IMR-90 (cell line): Measurements from ENCODE around the gene DDC. TPM values are rescaled to one million over a fixed set of nuclear protein-coding genes. Genes with fewer than 3 reads are reported as not detected.

ENCODE experiments used
- ATAC-seq: fragments of 200-7000 bp; cut with Tn5 transposase; 2 replicates; pipeline ENCODE4 v1.9.1; 2020; ENCODE audit warnings: low read depth, mild to moderate bottlenecking, moderate library complexity
- BruUV-seq: library from RNA; stranded (reverse); fragments of 400-500 nt; replicated peaks from 2 replicates; lab custom pipeline; 2021; lab: Mats Ljungman, UMichigan
- CTCF ChIA-PET: fragments of 300-600 bp; formaldehyde crosslinking; extraction: SDS; loops from one replicate; lab custom pipeline; 2021; ENCODE audit warnings: antibody characterized with exemption; lab: Yijun Ruan, JAX
- POLR2A ChIA-PET: fragments of 300-600 bp; sonication (Branson Sonifier 250); formaldehyde crosslinking; loops from one replicate; lab custom pipeline; 2022; ENCODE audit warnings: antibody characterized with exemption; ENCODE audit not compliant: unreplicated experiment; lab: Charles Lee
- DNase-seq: peaks from one replicate; pipeline ENCODE4 v3.0.0; 2013
- H2AFZ ChIP-seq: replicated peaks from 2 replicates; pipeline ENCODE3; 2013; ENCODE audit warnings: low read length, mild to moderate bottlenecking; ENCODE audit not compliant: poor library complexity
- H2AK5ac ChIP-seq: 2 replicates; pipeline ENCODE4 v1.6.1; 2013; ENCODE audit warnings: low read depth, low read length, inconsistent platforms
- H2AK9ac ChIP-seq: replicated peaks from 2 replicates; pipeline ENCODE3; 2013; ENCODE audit warnings: mild to moderate bottlenecking, low read depth, low read length, moderate library complexity; ENCODE audit not compliant: poor library complexity
- H2BK120ac ChIP-seq: 2 replicates; pipeline ENCODE4 v1.6.1; 2013; ENCODE audit warnings: low read depth, low read length, inconsistent platforms
- H2BK15ac ChIP-seq: 3 replicates; pipeline ENCODE4 v1.6.1; 2013; ENCODE audit warnings: low read depth, low read length, inconsistent platforms
- H2BK20ac ChIP-seq: 2 replicates; pipeline ENCODE4 v1.6.1; 2013; ENCODE audit warnings: low read depth, mild to moderate bottlenecking, inconsistent platforms, low read length, moderate library complexity
- H2BK5ac ChIP-seq: 2 replicates; pipeline ENCODE4 v1.6.1; 2013; ENCODE audit warnings: mild to moderate bottlenecking, low read depth, low read length, inconsistent platforms; ENCODE audit not compliant: poor library complexity, severe bottlenecking
- H3K14ac ChIP-seq: replicated peaks from 2 replicates; pipeline ENCODE4 v1.6.1; 2013; ENCODE audit warnings: low read depth, low read length, inconsistent platforms
- H3K18ac ChIP-seq: 2 replicates; pipeline ENCODE4 v1.6.1; 2013; ENCODE audit warnings: low read depth, low read length, control low read depth
- H3K23ac ChIP-seq: 2 replicates; pipeline ENCODE4 v1.6.1; 2013; ENCODE audit warnings: low read depth, low read length, inconsistent platforms
- H3K27ac ChIP-seq: 2 replicates; pipeline ENCODE4 v1.5.1; 2013; ENCODE audit warnings: mild to moderate bottlenecking, control low read depth, low read length; ENCODE audit not compliant: insufficient read depth
- H3K27me3 ChIP-seq: 2 replicates; pipeline ENCODE4 v1.6.1; 2013; ENCODE audit warnings: low read length; ENCODE audit not compliant: control insufficient read depth, insufficient read depth
- H3K36me3 ChIP-seq: 2 replicates; pipeline ENCODE4 v1.6.1; 2013; ENCODE audit warnings: low read length, mixed read lengths; ENCODE audit not compliant: control insufficient read depth, insufficient read depth
- H3K4ac ChIP-seq: 2 replicates; pipeline ENCODE4 v1.6.1; 2013; ENCODE audit warnings: low read depth, low read length, inconsistent platforms
- H3K4me1 ChIP-seq: 2 replicates; pipeline ENCODE4 v1.6.1; 2013; ENCODE audit warnings: low read length, mixed read lengths; ENCODE audit not compliant: control insufficient read depth, insufficient read depth
- H3K4me2 ChIP-seq: 2 replicates; pipeline ENCODE4 v1.6.1; 2013; ENCODE audit warnings: low read depth, mild to moderate bottlenecking, control low read depth, low read length, moderate library complexity
- H3K4me3 ChIP-seq: 2 replicates; pipeline ENCODE4 v1.5.1; 2013; ENCODE audit warnings: low read depth, mild to moderate bottlenecking, control low read depth, low read length, moderate library complexity; ENCODE audit not compliant: insufficient read depth
- H3K56ac ChIP-seq: 2 replicates; pipeline ENCODE4 v1.6.1; 2013; ENCODE audit warnings: low read length, inconsistent platforms; ENCODE audit not compliant: insufficient read depth; ENCODE audit errors: extremely low read depth
- H3K79me1 ChIP-seq, 2 experiments: 2 replicates each; pipeline ENCODE4 v1.6.1; 2013; ENCODE audit warnings: low read length in 2 of 2, inconsistent platforms in 1 of 2, low read depth in 1 of 2
- H3K9ac ChIP-seq: 2 replicates; pipeline ENCODE4 v1.6.1; 2013; ENCODE audit warnings: low read depth, low read length, control low read depth
- H3K9me1 ChIP-seq: 2 replicates; pipeline ENCODE4 v1.6.1; 2013; ENCODE audit warnings: low read length, inconsistent platforms; ENCODE audit not compliant: insufficient read depth
- H3K9me3 ChIP-seq: 2 replicates; pipeline ENCODE4 v1.6.1; 2013; ENCODE audit warnings: low read length; ENCODE audit not compliant: control insufficient read depth, insufficient read depth
- H4K20me1 ChIP-seq: 2 replicates; pipeline ENCODE4 v1.6.1; 2013; ENCODE audit warnings: low read length, inconsistent platforms; ENCODE audit not compliant: insufficient read depth
- H4K5ac ChIP-seq: 2 replicates; pipeline ENCODE4 v1.6.1; 2013; ENCODE audit warnings: mild to moderate bottlenecking, low read depth, low read length, control low read depth
- H4K8ac ChIP-seq, 2 experiments: 2 replicates each; pipeline ENCODE4 v1.6.1; 2013; ENCODE audit warnings: low read depth in 2 of 2, low read length in 2 of 2, control low read depth in 1 of 2, inconsistent platforms in 1 of 2
- H4K91ac ChIP-seq: 2 replicates; pipeline ENCODE4 v1.6.1; 2013; ENCODE audit warnings: low read depth, low read length, inconsistent platforms; ENCODE audit not compliant: insufficient read depth
- BHLHE40 ChIP-seq: fragments of 150-350 bp; IDR thresholded peaks from 2 replicates; pipeline ENCODE4 v1.6.1; 2016; ENCODE audit warnings: mild to moderate bottlenecking, low read depth, low read length
- CEBPB ChIP-seq: IDR thresholded peaks from 2 replicates; pipeline ENCODE4 v1.6.1; 2012; ENCODE audit warnings: low read depth, low read length, improper control_type of control experiment
- CHD1 ChIP-seq: IDR thresholded peaks from 2 replicates; pipeline ENCODE4 v1.6.1; 2012; ENCODE audit warnings: low read depth, low read length, improper control_type of control experiment
- FOS ChIP-seq: fragments of 150-350 bp; IDR thresholded peaks from 2 replicates; pipeline ENCODE4 v1.6.1; 2016; ENCODE audit warnings: low read depth, low read length
- MAFK ChIP-seq: IDR thresholded peaks from 2 replicates; pipeline ENCODE4 v1.6.1; 2012; ENCODE audit warnings: low read depth, low read length, improper control_type of control experiment
- MXI1 ChIP-seq: IDR thresholded peaks from 2 replicates; pipeline ENCODE4 v1.6.1; 2012; ENCODE audit warnings: low read depth, mild to moderate bottlenecking, low read length, moderate library complexity, borderline replicate concordance
- RCOR1 ChIP-seq: IDR thresholded peaks from 2 replicates; pipeline ENCODE4 v1.6.1; 2012; ENCODE audit warnings: mild to moderate bottlenecking, low read length, improper control_type of control experiment; ENCODE audit not compliant: insufficient replicate concordance
- RFX5 ChIP-seq: IDR thresholded peaks from 2 replicates; pipeline ENCODE4 v1.8.0; 2012; ENCODE audit warnings: low read depth, mild to moderate bottlenecking, low read length, moderate library complexity
- SMC3 ChIP-seq: fragments of 150-350 bp; IDR thresholded peaks from 2 replicates; pipeline ENCODE4 v1.6.1; 2016; ENCODE audit warnings: low read depth, mild to moderate bottlenecking, antibody characterized with exemption, low read length, moderate library complexity
- USF2 ChIP-seq: fragments of 150-350 bp; IDR thresholded peaks from 2 replicates; pipeline ENCODE4 v1.6.1; 2017; ENCODE audit warnings: mild to moderate bottlenecking, antibody characterized with exemption, low read length, low read depth
- WGBS, 2 experiments: methylation state at CpG; one replicate each; pipeline versions ENCODE4 v1.1.5 to v1.1.7; 2013; ENCODE audit warnings: missing lambda C conversion rate in 2 of 2; ENCODE audit not compliant: insufficient read length in 1 of 2; ENCODE audit errors: extremely low coverage in 2 of 2; 5-methylcytosine and 5-hydroxymethylcytosine counted together
- dilution Hi-C: fragments of 300-500 bp; cut with HindIII; formaldehyde crosslinking; loops from one replicate; pipeline ENCODE4 v1.14.3; 2018; ENCODE audit warnings: low sequenced_read_pairs; ENCODE audit not compliant: unreplicated experiment
- in situ Hi-C: fragments of 300-500 bp; cut with MboI; formaldehyde crosslinking; loops from 3 replicates; pipeline ENCODE4 v1.14.3; 2019; ENCODE audit warnings: low sequenced_read_pairs, inconsistent platforms, mixed read lengths
- intact Hi-C: fragments of 100-400 bp; cut with micrococcal nuclease; formaldehyde crosslinking; loops from 2 replicates; pipeline ENCODE4 v1.10.0; 2022
- polyA plus RNA-seq, 3 experiments: library from polyadenylated mRNA; depleted of rRNA; stranded (reverse); fragments of >200 nt; gene quantifications; 2 replicates each; pipeline ENCODE4 v1.2.3, GENCODE V29; 2012; ENCODE audit warnings: low replicate concordance in 1 of 3
- total RNA-seq: library from RNA; depleted of rRNA; stranded (reverse); fragments of >200 nt; gene quantifications from 2 replicates; pipeline ENCODE4 v1.2.3, GENCODE V29; 2012
- TF ChIP-seq, protein P1 (sequence below): conservative IDR thresholded peaks from 2 replicates; pipeline ENCODE4 v1.5.1; 2012; ENCODE audit warnings: mild to moderate bottlenecking, low read depth, low read length, improper control_type of control experiment
- TF ChIP-seq, protein P2 (sequence below): fragments of 150-350 bp; IDR thresholded peaks from 2 replicates; pipeline ENCODE4 v1.6.1; 2016; ENCODE audit warnings: low read depth, mild to moderate bottlenecking, low read length, moderate library complexity, borderline replicate concordance

The DDC gene
- total and polyA plus RNA-seq, 2 of the 4 experiments (the other 2 are of a cell fraction), result not detected

GRCh38 chr7:50529093-50529862 is 35.9 kb downstream of the DDC start:
- Histone ChIP-seq H2BK20ac (no peak overlapping the region), H3K36me3 (no peaks in the 10 kb centered on the region), H3K14ac (no peak overlapping the region), H3K4me3 (no peak overlapping the region), H2AK9ac (no peak overlapping the region), H3K56ac (no peak overlapping the region), H2AK5ac (no peak overlapping the region), H2BK15ac (no peak overlapping the region), H4K5ac (no peak overlapping the region), H3K79me1 (no peaks in the 10 kb centered on the region), H3K9me3 (no peaks in the 10 kb centered on the region), H3K4me1 (peaks cover 2% of the 10 kb centered on the region; the same call in 1 of the 2 replicates), H3K4me2 (no peak overlapping the region), H4K8ac (no peak overlapping the region), H3K4ac (no peak overlapping the region), H2AFZ (no peak overlapping the region), H3K9me1 (no peaks in the 10 kb centered on the region), H2BK5ac (no peak overlapping the region), H4K91ac (no peak overlapping the region), H3K27ac (no peak overlapping the region), H3K27me3 (peaks cover 9% of the 10 kb centered on the region), H4K20me1 (no peaks in the 10 kb centered on the region), H3K23ac (no peak overlapping the region), H2BK120ac (no peak overlapping the region), H3K9ac (no peak overlapping the region), H3K18ac (no peak overlapping the region)
- POLR2A ChIA-PET, result no interaction called here
- BruUV-seq, result no TSS peak
- 70% methylated on average over 5 of the region's 15 CpGs; no CpG with 5 or more reads in 1 of the 2 experiments for WGBS, 2 experiments
- in situ Hi-C loops, result no loop called here
- TF ChIP-seq, protein P1, sequence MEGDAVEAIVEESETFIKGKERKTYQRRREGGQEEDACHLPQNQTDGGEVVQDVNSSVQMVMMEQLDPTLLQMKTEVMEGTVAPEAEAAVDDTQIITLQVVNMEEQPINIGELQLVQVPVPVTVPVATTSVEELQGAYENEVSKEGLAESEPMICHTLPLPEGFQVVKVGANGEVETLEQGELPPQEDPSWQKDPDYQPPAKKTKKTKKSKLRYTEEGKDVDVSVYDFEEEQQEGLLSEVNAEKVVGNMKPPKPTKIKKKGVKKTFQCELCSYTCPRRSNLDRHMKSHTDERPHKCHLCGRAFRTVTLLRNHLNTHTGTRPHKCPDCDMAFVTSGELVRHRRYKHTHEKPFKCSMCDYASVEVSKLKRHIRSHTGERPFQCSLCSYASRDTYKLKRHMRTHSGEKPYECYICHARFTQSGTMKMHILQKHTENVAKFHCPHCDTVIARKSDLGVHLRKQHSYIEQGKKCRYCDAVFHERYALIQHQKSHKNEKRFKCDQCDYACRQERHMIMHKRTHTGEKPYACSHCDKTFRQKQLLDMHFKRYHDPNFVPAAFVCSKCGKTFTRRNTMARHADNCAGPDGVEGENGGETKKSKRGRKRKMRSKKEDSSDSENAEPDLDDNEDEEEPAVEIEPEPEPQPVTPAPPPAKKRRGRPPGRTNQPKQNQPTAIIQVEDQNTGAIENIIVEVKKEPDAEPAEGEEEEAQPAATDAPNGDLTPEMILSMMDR, result no peak
- TF ChIP-seq SMC3 (no peak), RCOR1 (no peak), CHD1 (no peak), USF2 (no peak), BHLHE40 (no peak), MXI1 (no peak), MAFK (no peak), RFX5 (no peak), FOS (no peak), CEBPB (no peak)
- TF ChIP-seq, protein P2, sequence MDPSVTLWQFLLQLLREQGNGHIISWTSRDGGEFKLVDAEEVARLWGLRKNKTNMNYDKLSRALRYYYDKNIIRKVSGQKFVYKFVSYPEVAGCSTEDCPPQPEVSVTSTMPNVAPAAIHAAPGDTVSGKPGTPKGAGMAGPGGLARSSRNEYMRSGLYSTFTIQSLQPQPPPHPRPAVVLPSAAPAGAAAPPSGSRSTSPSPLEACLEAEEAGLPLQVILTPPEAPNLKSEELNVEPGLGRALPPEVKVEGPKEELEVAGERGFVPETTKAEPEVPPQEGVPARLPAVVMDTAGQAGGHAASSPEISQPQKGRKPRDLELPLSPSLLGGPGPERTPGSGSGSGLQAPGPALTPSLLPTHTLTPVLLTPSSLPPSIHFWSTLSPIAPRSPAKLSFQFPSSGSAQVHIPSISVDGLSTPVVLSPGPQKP, result no peak
- dilution Hi-C loops, result no loop called here
- ATAC-seq (no peak), DNase-seq (no peak)
- intact Hi-C loops, result no loop called here
- CTCF ChIA-PET, result no interaction called here
